ENCODE results near the gene CMTM3. TPM values are rescaled to one million over a fixed set of nuclear protein-coding genes. Genes with fewer than 3 reads are reported as not detected.

Gene CMTM3
- total and polyA plus RNA-seq, 9 of the 15 experiments (the other 6 are each of a cell fraction or from before 2014, with no cell fraction given): 4.6 to 33.4 (median 17.5) TPM

- TF ChIP-seq ZNF655 (CRISPR knock-in tag; IDR thresholded peaks at IDR 0.05): no peak
- TF ChIP-seq MED1 (CRISPR knock-in tag; IDR thresholded peaks at IDR 0.05; ENCODE audit: borderline replicate concordance): no peak
- TF ChIP-seq PML (IDR thresholded peaks at IDR 0.05; ENCODE audit: low read length): no peak
- peak; percentile 52 for TF ChIP-seq RBM22 (IDR thresholded peaks at IDR 0.05; ENCODE audit: low read depth, low read length, poor library complexity, severe bottlenecking)
- no peak for TF ChIP-seq ZBTB34 (CRISPR knock-in tag; IDR thresholded peaks at IDR 0.05)
- no peak for TF ChIP-seq LARP7 (IDR thresholded peaks at IDR 0.05)
- TF ChIP-seq TEAD2 (tag; IDR thresholded peaks at IDR 0.05): no peak
- no peak for TF ChIP-seq HSF4 (CRISPR knock-in tag; IDR thresholded peaks at IDR 0.05; ENCODE audit: borderline replicate concordance)
- TF ChIP-seq ZNF764 (CRISPR knock-in tag; IDR thresholded peaks at IDR 0.05; ENCODE audit: low read depth): peak; percentile 76
- TF ChIP-seq CBX3 (IDR thresholded peaks at IDR 0.05; ENCODE audit: borderline replicate concordance in 1 of 2, low read length in 2 of 2): no peak
- TF ChIP-seq ESRRB (CRISPR knock-in tag; IDR thresholded peaks at IDR 0.05; ENCODE audit: borderline replicate concordance): no peak
- no peak for TF ChIP-seq NR2C2 (CRISPR knock-in tag; IDR thresholded peaks at IDR 0.05)
- TF ChIP-seq NR2C2 (tag; IDR thresholded peaks at IDR 0.05): no peak
- no peak for TF ChIP-seq TARDBP (IDR thresholded peaks at IDR 0.05)
- no peak for TF ChIP-seq GTF2A2 (tag; IDR thresholded peaks at IDR 0.05)
- TF ChIP-seq, protein P1, sequence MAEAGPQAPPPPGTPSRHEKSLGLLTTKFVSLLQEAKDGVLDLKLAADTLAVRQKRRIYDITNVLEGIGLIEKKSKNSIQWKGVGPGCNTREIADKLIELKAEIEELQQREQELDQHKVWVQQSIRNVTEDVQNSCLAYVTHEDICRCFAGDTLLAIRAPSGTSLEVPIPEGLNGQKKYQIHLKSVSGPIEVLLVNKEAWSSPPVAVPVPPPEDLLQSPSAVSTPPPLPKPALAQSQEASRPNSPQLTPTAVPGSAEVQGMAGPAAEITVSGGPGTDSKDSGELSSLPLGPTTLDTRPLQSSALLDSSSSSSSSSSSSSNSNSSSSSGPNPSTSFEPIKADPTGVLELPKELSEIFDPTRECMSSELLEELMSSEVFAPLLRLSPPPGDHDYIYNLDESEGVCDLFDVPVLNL (CRISPR knock-in tag; IDR thresholded peaks at IDR 0.05; ENCODE audit: low read depth): no peak
- TF ChIP-seq ZNF695 (CRISPR knock-in tag; IDR thresholded peaks at IDR 0.05): no peak
- TF ChIP-seq EWSR1 (IDR thresholded peaks at IDR 0.05; ENCODE audit: borderline replicate concordance, low read depth, partially characterized antibody): no peak
- peak; percentile 84 for TF ChIP-seq GABPA (tag; conservative IDR thresholded peaks at IDR 0.05; ENCODE audit: low read depth)
- TF ChIP-seq, protein P2, sequence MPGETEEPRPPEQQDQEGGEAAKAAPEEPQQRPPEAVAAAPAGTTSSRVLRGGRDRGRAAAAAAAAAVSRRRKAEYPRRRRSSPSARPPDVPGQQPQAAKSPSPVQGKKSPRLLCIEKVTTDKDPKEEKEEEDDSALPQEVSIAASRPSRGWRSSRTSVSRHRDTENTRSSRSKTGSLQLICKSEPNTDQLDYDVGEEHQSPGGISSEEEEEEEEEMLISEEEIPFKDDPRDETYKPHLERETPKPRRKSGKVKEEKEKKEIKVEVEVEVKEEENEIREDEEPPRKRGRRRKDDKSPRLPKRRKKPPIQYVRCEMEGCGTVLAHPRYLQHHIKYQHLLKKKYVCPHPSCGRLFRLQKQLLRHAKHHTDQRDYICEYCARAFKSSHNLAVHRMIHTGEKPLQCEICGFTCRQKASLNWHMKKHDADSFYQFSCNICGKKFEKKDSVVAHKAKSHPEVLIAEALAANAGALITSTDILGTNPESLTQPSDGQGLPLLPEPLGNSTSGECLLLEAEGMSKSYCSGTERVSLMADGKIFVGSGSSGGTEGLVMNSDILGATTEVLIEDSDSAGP (CRISPR knock-in tag; IDR thresholded peaks at IDR 0.05): no peak
- 0 out of 2 replicates have a peak, but pooled peaks have one; percentile 25 for TF ChIP-seq SIN3B (IDR thresholded peaks at IDR 0.05; ENCODE audit: low read depth)
- 0 out of 2 replicates have a peak, but pooled peaks have one; percentile 25 for TF ChIP-seq SMC3 (conservative IDR thresholded peaks at IDR 0.05; ENCODE audit: insufficient read depth, low read depth, low read length)
- no peak for TF ChIP-seq LEF1 (IDR thresholded peaks at IDR 0.05)
- no peak for TF ChIP-seq ZSCAN32 (CRISPR knock-in tag; IDR thresholded peaks at IDR 0.05)
- no peak for TF ChIP-seq ERF (CRISPR knock-in tag; IDR thresholded peaks at IDR 0.05)
These were observed at the start of gene CMTM3 (continued) for GRCh38 chr16:66604376-66605176.
